ENCODE results near the gene GDA.
"Not testable (repeated sequence)": the region's sequence is repeated elsewhere in the genome, so short reads cannot be mapped to it uniquely, and the experiment has no call there.

GDA gene

GRCh38 chr9:72211047-72211446 is 61.8 kb downstream of the GDA start:
- no peak for DNase-seq

GRCh38 chr9:72213906-72214305 is 64.7 kb downstream of the GDA start:
- DNase-seq: no peak

GRCh38 chr9:72217306-72217842 is 68.1 kb downstream of the GDA start:
- no peak for DNase-seq

GRCh38 chr9:72220589-72220988 is 71.3 kb downstream of the GDA start:
- no peak for DNase-seq

GRCh38 chr9:72226146-72226812 is 77.0 kb downstream of the GDA start:
- no peak for DNase-seq

GRCh38 chr9:72228282-72228681 is 79.0 kb downstream of the GDA start:
- no peak for DNase-seq

GRCh38 chr9:72232778-72233177 is 83.5 kb downstream of the GDA start:
- DNase-seq: no peak

GRCh38 chr9:72247549-72247948 is 98.3 kb downstream of the GDA start:
- no peak for DNase-seq

- DNase-seq: no peak
These were observed 102.3 kb downstream of the GDA start for GRCh38 chr9:72251589-72251988.

- DNase-seq: peak; percentile 34
These were observed 105.8 kb downstream of the GDA start for GRCh38 chr9:72254901-72255545.

- DNase-seq: no peak
These were observed 106.3 kb downstream of the GDA start for GRCh38 chr9:72255569-72255968.

- DNase-seq: no peak
These were observed 107.7 kb downstream of the GDA start for GRCh38 chr9:72256931-72257330.

GRCh38 chr9:72257814-72258213 is 108.6 kb downstream of the GDA start:
- DNase-seq: no peak

GRCh38 chr9:72262063-72262462 is 112.8 kb downstream of the GDA start:
- DNase-seq: no peak

GRCh38 chr9:72263572-72263971 is 114.3 kb downstream of the GDA start:
- no peak for DNase-seq

- no peak for DNase-seq
These were observed 119.7 kb downstream of the GDA start for GRCh38 chr9:72268961-72269360.

- not testable (repeated sequence) for DNase-seq
These were observed 121.1 kb downstream of the GDA start for GRCh38 chr9:72270359-72270758.

GRCh38 chr9:72271613-72272478 is 122.6 kb downstream of the GDA start:
- peak; percentile 45 for DNase-seq

- DNase-seq: no peak
These were observed 125.2 kb downstream of the GDA start for GRCh38 chr9:72274441-72274840.

GRCh38 chr9:72274916-72275315 is 125.7 kb downstream of the GDA start:
- no peak for DNase-seq

- DNase-seq: no peak
These were observed 127.2 kb downstream of the GDA start for GRCh38 chr9:72276429-72276828.

GRCh38 chr9:72278959-72279358 is 129.7 kb downstream of the GDA start:
- no peak for DNase-seq

- DNase-seq: peak; percentile 40
These were observed 131.8 kb downstream of the GDA start for GRCh38 chr9:72280913-72281500.
